ENCODE results near the gene CBLN3.

The CBLN3 gene

GRCh38 chr14:24438223-24439097 is 9.0 kb upstream of the CBLN3 start:
- no peak for DNase-seq

GRCh38 chr14:24437736-24438067 is 8.2 kb upstream of the CBLN3 start:
- DNase-seq: no peak

- no peak for DNase-seq
Observed at GRCh38 chr14:24437020-24437735, 7.7 kb upstream of the CBLN3 start.

GRCh38 chr14:24436355-24437019 is 7.0 kb upstream of the CBLN3 start:
- DNase-seq: peak; percentile 33

- DNase-seq: no peak
Observed at GRCh38 chr14:24435998-24436354, 6.5 kb upstream of the CBLN3 start.

- no peak for DNase-seq
Observed at GRCh38 chr14:24435192-24435810, 5.8 kb upstream of the CBLN3 start.

- no peak for DNase-seq
Observed at GRCh38 chr14:24434676-24435075, 5.2 kb upstream of the CBLN3 start.

GRCh38 chr14:24434036-24434435 is 4.6 kb upstream of the CBLN3 start:
- no peak for DNase-seq

- DNase-seq: no peak
Observed at GRCh38 chr14:24432259-24433131, 3.0 kb upstream of the CBLN3 start.

GRCh38 chr14:24431569-24432258 is 2.2 kb upstream of the CBLN3 start:
- DNase-seq: peak; percentile 89

GRCh38 chr14:24430682-24431568 is 1.5 kb upstream of the CBLN3 start:
- DNase-seq: peak; percentile 72

- peak; percentile 47 for DNase-seq
Observed at GRCh38 chr14:24430143-24430681, 744 bp upstream of the CBLN3 start.

- DNase-seq: no peak
Observed at GRCh38 chr14:24428628-24429394, 657 bp downstream of the CBLN3 start.

- no peak for DNase-seq
Observed at GRCh38 chr14:24427537-24428508, 1.6 kb downstream of the CBLN3 start.

- no peak for DNase-seq
Observed at GRCh38 chr14:24426912-24427536, 2.4 kb downstream of the CBLN3 start.

GRCh38 chr14:24426150-24426911 is 3.1 kb downstream of the CBLN3 start:
- DNase-seq: no peak

GRCh38 chr14:24425704-24426103 is 3.8 kb downstream of the CBLN3 start:
- no peak for DNase-seq

Measured in CD4-positive, alpha-beta T cell treated with Interferon gamma for 1 hour (primary cell).